Ishikawa (cell line): ENCODE results near the gene GCN1.

ENCODE experiments used
- CEBPB ChIP-seq: IDR thresholded peaks from 2 replicates; pipeline ENCODE4 v1.6.1; 2012
- CREB1 ChIP-seq: IDR thresholded peaks from 2 replicates; pipeline ENCODE4 v1.6.1; 2012; ENCODE audit warnings: low read depth
- FOXM1 ChIP-seq: IDR thresholded peaks from 2 replicates; pipeline ENCODE4 v1.6.1; 2012; ENCODE audit warnings: low read depth, borderline replicate concordance
- NFIC ChIP-seq: IDR thresholded peaks from 2 replicates; pipeline ENCODE4 v1.6.1; 2012
- RAD21 ChIP-seq: IDR thresholded peaks from 2 replicates; pipeline ENCODE4 v1.6.1; 2012; ENCODE audit warnings: low read depth
- REST ChIP-seq: IDR thresholded peaks from 2 replicates; pipeline ENCODE4 v1.6.1; 2012; ENCODE audit warnings: low read depth, mild to moderate bottlenecking
- TEAD4 ChIP-seq: IDR thresholded peaks from 2 replicates; pipeline ENCODE4 v1.6.1; 2012
- YY1 ChIP-seq: IDR thresholded peaks from 2 replicates; pipeline ENCODE4 v1.6.1; 2012; ENCODE audit warnings: low read depth
- TF ChIP-seq, protein P1 (sequence below): IDR thresholded peaks from 2 replicates; pipeline ENCODE4 v1.6.1; 2012

DNA sequence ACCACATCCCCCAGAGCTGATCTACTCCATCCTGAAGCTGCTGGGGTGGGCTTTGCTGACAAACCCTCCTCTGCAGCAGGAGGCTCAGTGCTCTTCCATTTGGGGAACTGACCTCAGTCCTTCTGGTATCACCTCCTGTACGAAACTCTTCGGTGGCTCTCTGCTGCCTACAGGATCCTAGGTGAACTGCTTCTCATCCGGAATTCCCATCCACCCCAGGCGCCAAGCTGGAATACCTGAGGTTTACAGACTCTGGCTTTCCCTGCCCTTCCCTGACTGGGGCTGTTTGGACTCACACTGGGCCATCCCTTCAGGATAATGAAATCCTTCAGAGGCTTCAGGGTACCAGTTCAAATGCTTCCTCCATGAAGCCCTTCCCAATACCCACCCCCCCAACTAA is 26.2 kb downstream of the GCN1 start:
- TF ChIP-seq YY1 (no peak), TEAD4 (no peak), REST (no peak), RAD21 (no peak), NFIC (no peak), CEBPB (no peak), FOXM1 (no peak), CREB1 (no peak)
- TF ChIP-seq, protein P1, sequence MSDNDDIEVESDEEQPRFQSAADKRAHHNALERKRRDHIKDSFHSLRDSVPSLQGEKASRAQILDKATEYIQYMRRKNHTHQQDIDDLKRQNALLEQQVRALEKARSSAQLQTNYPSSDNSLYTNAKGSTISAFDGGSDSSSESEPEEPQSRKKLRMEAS: no peak
